HCT116 (cell line): ENCODE data around the gene SNX2. TPM values are rescaled to one million over a fixed set of nuclear protein-coding genes. Genes with fewer than 3 reads are reported as not detected.

Experiments used
- ATAC-seq: fragments of 200-7000 bp; cut with Tn5 transposase; 2 replicates; pipeline ENCODE4 v1.9.1; 2020; ENCODE audit warnings: mild to moderate bottlenecking, moderate library complexity
- BruUV-seq: library from RNA; stranded (reverse); fragments of 400-500 nt; replicated peaks from 2 replicates; lab custom pipeline; 2021; lab: Mats Ljungman, UMichigan
- CTCF ChIA-PET: fragments of 300-600 bp; sonication (Branson Sonifier 250); formaldehyde crosslinking; loops from one replicate; lab custom pipeline; 2021; ENCODE audit warnings: antibody characterized with exemption; lab: Charles Lee
- POLR2A ChIA-PET: fragments of 300-600, 350-600 bp; sonication (Branson Sonifier 250); formaldehyde crosslinking; loops from one replicate; lab custom pipeline; 2021; ENCODE audit warnings: antibody characterized with exemption; lab: Charles Lee
- RAD21 ChIA-PET, 2 experiments: fragments of 300-600 bp; sonication (Branson Sonifier 250); formaldehyde crosslinking; loops; one replicate each; lab custom pipeline; 2023; ENCODE audit warnings: low total read pairs in 2 of 2; ENCODE audit not compliant: uncharacterized antibody in 2 of 2, unreplicated experiment in 2 of 2, low non-redundant PET in 1 of 2; lab: Charles Lee
- DNase-seq: peaks from one replicate; pipeline ENCODE4 v3.0.0-alpha.2; 2010; ENCODE audit warnings: low read depth, low spot score
- H2AFZ ChIP-seq: fragments of 200-600 bp; shearing (Covaris generic), sonication (generic); 2 replicates; pipeline ENCODE4 v1.6.1; 2017; ENCODE audit warnings: low read depth, mixed run types, mixed read lengths, antibody characterized with exemption, low read length; ENCODE audit not compliant: poor library complexity, severe bottlenecking
- H3K27ac ChIP-seq: 2 replicates; pipeline ENCODE4 v1.5.1; 2012; ENCODE audit warnings: low read depth, low read length
- H3K27me3 ChIP-seq: fragments of 200-600 bp; sonication (generic); 2 replicates; pipeline ENCODE4 v1.6.1; 2016; ENCODE audit warnings: mixed run types, low read length, mixed read lengths; ENCODE audit not compliant: insufficient read depth
- H3K36me3 ChIP-seq, 2 experiments: fragments of 200-500 bp in 1 of 2; fragments of 200-600 bp in 1 of 2; sonication (Bioruptor generic) in 1 of 2; sonication (generic) in 1 of 2; 2 replicates each; pipeline versions ENCODE4 v1.5.1 to v1.6.1; 2014 to 2016; ENCODE audit warnings: low read length in 2 of 2, inconsistent platforms in 1 of 2, mixed read lengths in 1 of 2, mixed run types in 1 of 2; ENCODE audit not compliant: insufficient read depth in 2 of 2, control insufficient read depth in 1 of 2
- H3K4me1 ChIP-seq, 2 experiments: fragments of 200-600 bp in 1 of 2; sonication (generic) in 1 of 2; 2 replicates each; pipeline versions ENCODE4 v1.5.1 to v1.6.1; 2012 to 2017; ENCODE audit warnings: low read length in 2 of 2, inconsistent platforms in 1 of 2, mild to moderate bottlenecking in 1 of 2, mixed read lengths in 1 of 2, mixed run types in 1 of 2, moderate library complexity in 1 of 2; ENCODE audit not compliant: insufficient read depth in 2 of 2, control insufficient read depth in 1 of 2
- H3K4me2 ChIP-seq: fragments of 200-600 bp; sonication (generic); 2 replicates; pipeline ENCODE4 v1.6.1; 2017; ENCODE audit warnings: mixed run types, low read length, mixed read lengths
- H3K4me3 ChIP-seq, 2 experiments: fragments of 200-600 bp in 1 of 2; sonication (generic) in 1 of 2; replicated peaks in 1 of 2; 2 replicates each; pipeline ENCODE4 v1.5.1; 2011 to 2016; ENCODE audit warnings: low read length in 2 of 2, control low read depth in 1 of 2, low read depth in 1 of 2, mild to moderate bottlenecking in 1 of 2, mixed read lengths in 1 of 2, mixed run types in 1 of 2
- H3K79me2 ChIP-seq: fragments of 200-600 bp; sonication (generic); 2 replicates; pipeline ENCODE4 v1.6.1; 2017; ENCODE audit warnings: mild to moderate bottlenecking, mixed run types, low read length, moderate library complexity, mixed read lengths; ENCODE audit not compliant: insufficient read depth
- H3K9ac ChIP-seq: fragments of 200-600 bp; sonication (generic); 2 replicates; pipeline ENCODE4 v1.6.1; 2016; ENCODE audit warnings: low read length, mixed read lengths
- H3K9me2 ChIP-seq: fragments of 200-600 bp; sonication (generic), shearing (Covaris generic); 2 replicates; pipeline ENCODE4 v1.6.1; 2017; ENCODE audit warnings: mixed run types, mild to moderate bottlenecking, moderate library complexity; ENCODE audit not compliant: insufficient read depth
- H3K9me3 ChIP-seq, 2 experiments: fragments of 200-500 bp in 1 of 2; fragments of 200-600 bp in 1 of 2; sonication (Bioruptor generic) in 1 of 2; sonication (generic) in 1 of 2; 2 replicates each; pipeline ENCODE4 v1.6.1; 2014 to 2017; ENCODE audit warnings: low read length in 2 of 2, mixed read lengths in 2 of 2, inconsistent platforms in 1 of 2, low read depth in 1 of 2, mild to moderate bottlenecking in 1 of 2, mixed run types in 1 of 2, moderate library complexity in 1 of 2; ENCODE audit not compliant: control insufficient read depth in 1 of 2, insufficient read depth in 1 of 2
- H4K20me1 ChIP-seq: fragments of 200-600 bp; sonication (generic), shearing (Covaris generic); 2 replicates; pipeline ENCODE4 v1.6.1; 2017; ENCODE audit warnings: mixed run types, mild to moderate bottlenecking, moderate library complexity; ENCODE audit not compliant: insufficient read depth
- CBX3 ChIP-seq: IDR thresholded peaks from 2 replicates; pipeline ENCODE4 v1.6.1; 2012; ENCODE audit warnings: low read depth
- CEBPB ChIP-seq: IDR thresholded peaks from 2 replicates; pipeline ENCODE4 v1.6.1; 2012; ENCODE audit warnings: low read depth
- CTCF ChIP-seq, 3 experiments: fragments of 200-600 bp in 1 of 3; sonication (generic) in 1 of 3; IDR thresholded peaks in 2 of 3; conservative IDR thresholded peaks in 1 of 3; 2 replicates each; pipeline ENCODE4 v1.5.1; 2012 to 2017; ENCODE audit warnings: low read depth in 2 of 3, low read length in 2 of 3, antibody characterized with exemption in 1 of 3, borderline replicate concordance in 1 of 3, control low read depth in 1 of 3, mild to moderate bottlenecking in 1 of 3, mixed read lengths in 1 of 3, mixed run types in 1 of 3, moderate library complexity in 1 of 3; ENCODE audit not compliant: insufficient read depth in 1 of 3
- EGR1 ChIP-seq: IDR thresholded peaks from 2 replicates; pipeline ENCODE4 v1.6.1; 2012; ENCODE audit warnings: low read depth
- ELF1 ChIP-seq: IDR thresholded peaks from 2 replicates; pipeline ENCODE4 v1.6.1; 2012; ENCODE audit warnings: low read depth, borderline replicate concordance
- EZH2 ChIP-seq: fragments of 200-600 bp; sonication (generic); IDR thresholded peaks from 2 replicates; pipeline ENCODE4 v1.6.1; 2017; ENCODE audit warnings: antibody characterized with exemption, mixed run types
- EZH2phosphoT487 ChIP-seq: fragments of 200-600 bp; IDR thresholded peaks from 2 replicates; pipeline ENCODE4 v1.6.1; 2018; ENCODE audit warnings: antibody characterized with exemption, borderline replicate concordance
- FOSL1 ChIP-seq: IDR thresholded peaks from 2 replicates; pipeline ENCODE4 v1.6.1; 2012; ENCODE audit warnings: low read depth
- JUND ChIP-seq: IDR thresholded peaks from 2 replicates; pipeline ENCODE4 v1.6.1; 2012
- SIN3A ChIP-seq: IDR thresholded peaks from 2 replicates; pipeline ENCODE4 v1.6.1; 2012; ENCODE audit warnings: low read depth
- SP1 ChIP-seq: IDR thresholded peaks from 2 replicates; pipeline ENCODE4 v1.6.1; 2012; ENCODE audit warnings: low read depth
- TCF7L2 ChIP-seq: IDR thresholded peaks from 2 replicates; pipeline ENCODE4 v1.7.0; 2011; ENCODE audit warnings: borderline replicate concordance, inconsistent platforms; ENCODE audit not compliant: insufficient read depth, insufficient read length; ENCODE audit errors: extremely low read depth
- YY1 ChIP-seq: IDR thresholded peaks from 2 replicates; pipeline ENCODE4 v1.6.1; 2011; ENCODE audit warnings: low read length, low read depth, moderate library complexity, mild to moderate bottlenecking; ENCODE audit not compliant: insufficient replicate concordance; ENCODE audit errors: extremely low read depth
- ZBTB33 ChIP-seq: IDR thresholded peaks from 2 replicates; pipeline ENCODE4 v1.6.1; 2011; ENCODE audit warnings: mild to moderate bottlenecking, low read length, moderate library complexity; ENCODE audit not compliant: insufficient replicate concordance; ENCODE audit errors: extremely low read depth
- ZFX ChIP-seq: fragments of 450-650 bp; IDR thresholded peaks from 2 replicates; pipeline ENCODE4 v1.6.1; 2017
- ZNF274 ChIP-seq: fragments of 200-500 bp; sonication (Bioruptor generic); IDR thresholded peaks from 2 replicates; pipeline ENCODE4 v1.6.1; 2014; ENCODE audit warnings: mild to moderate bottlenecking, low read depth, low read length, inconsistent platforms
- intact Hi-C: fragments of 100-400 bp; cut with micrococcal nuclease; formaldehyde crosslinking; loops from 2 replicates; pipeline ENCODE4 v1.10.0; 2022
- total RNA-seq: library from RNA; stranded (reverse); gene quantifications from one replicate; pipeline ENCODE4 v1.2.1, GENCODE V29; 2021; ENCODE audit not compliant: unreplicated experiment

SNX2 gene
- total RNA-seq, 1 experiment from 2014 or later: 57.7 TPM

GRCh38 chr5:122847687-122848081, 72.8 kb downstream of the SNX2 start (continued):
- TF ChIP-seq CTCF (IDR thresholded peaks at IDR 0.05 in 2 of 3, conservative IDR thresholded peaks at IDR 0.05 in 1 of 3; ENCODE audit: borderline replicate concordance in 1 of 3, insufficient read depth in 1 of 3, low read depth in 2 of 3, low read length in 2 of 3): no peak
- TF ChIP-seq TCF7L2: no peak
- no peak for TF ChIP-seq CEBPB
- no peak for TF ChIP-seq SIN3A
- no peak for TF ChIP-seq CBX3
- TF ChIP-seq, all 23 proteins: peak for 0

- intact Hi-C loops: no loop called here
- POLR2A ChIA-PET: no interaction called here
- H3K4me2 ChIP-seq: no peak overlapping the region
- no peak overlapping the region for H3K27ac ChIP-seq
- H3K9ac ChIP-seq: no peak overlapping the region
- H3K36me3 ChIP-seq: no peaks in the 10 kb centered on the region
- H4K20me1 ChIP-seq: no peaks in the 10 kb centered on the region
- RAD21 ChIA-PET: no interaction called here
- H2AFZ ChIP-seq: no peak overlapping the region
- CTCF ChIA-PET: no interaction called here
- H3K9me3 ChIP-seq: no peaks in the 10 kb centered on the region
- BruUV-seq: no TSS peak
- H3K9me2 ChIP-seq: no peaks in the 10 kb centered on the region
- no peak for DNase-seq
- peaks cover 7 to 30% of the 10 kb centered on the region in 2 experiments for H3K4me1 ChIP-seq
- peaks cover 5% of the 10 kb centered on the region for H3K79me2 ChIP-seq
- no peaks in the 10 kb centered on the region for H3K27me3 ChIP-seq
- ATAC-seq: no peak
- no peak overlapping the region for H3K4me3 ChIP-seq
- TF ChIP-seq EZH2 (no peak), CEBPB (peak; percentile 64), CBX3 (peak; percentile 16; the same call in 1 of the 2 replicates), EZH2phosphoT487 (no peak), JUND (no peak), FOSL1 (no peak), TCF7L2 (no peak), ZFX (no peak), SP1 (peak; percentile 21; the same call in 1 of the 2 replicates), ELF1 (no peak), EGR1 (no peak), ZNF274 (no peak), YY1 (no peak), CTCF (IDR thresholded peaks at IDR 0.05 in 2 of 3, conservative IDR thresholded peaks at IDR 0.05 in 1 of 3; ENCODE audit: borderline replicate concordance in 1 of 3, insufficient read depth in 1 of 3, low read depth in 2 of 3, low read length in 2 of 3) (no peak), ZBTB33 (no peak)
These were observed 74.9 kb downstream of the SNX2 start for GRCh38 chr5:122849771-122850170.
